SU-DHL-6 (cell line): ENCODE data around the gene LY9.

Experiments used
- EZH2phosphoT487 ChIP-seq: fragments of 200-600 bp; sonication (generic), shearing (Covaris generic); conservative IDR thresholded peaks from 2 replicates; pipeline ENCODE4 v1.6.1; 2018; ENCODE audit warnings: mild to moderate bottlenecking, antibody characterized with exemption, low read length, moderate library complexity, mixed read lengths
- TF ChIP-seq, protein P1 (sequence below): fragments of 200-600 bp; sonication (generic); IDR thresholded peaks from one replicate; pipeline ENCODE4 v1.5.1; 2017; ENCODE audit warnings: antibody characterized with exemption, mild to moderate bottlenecking, low read length, moderate library complexity; ENCODE audit not compliant: insufficient read depth, poor library complexity, severe bottlenecking

DNA sequence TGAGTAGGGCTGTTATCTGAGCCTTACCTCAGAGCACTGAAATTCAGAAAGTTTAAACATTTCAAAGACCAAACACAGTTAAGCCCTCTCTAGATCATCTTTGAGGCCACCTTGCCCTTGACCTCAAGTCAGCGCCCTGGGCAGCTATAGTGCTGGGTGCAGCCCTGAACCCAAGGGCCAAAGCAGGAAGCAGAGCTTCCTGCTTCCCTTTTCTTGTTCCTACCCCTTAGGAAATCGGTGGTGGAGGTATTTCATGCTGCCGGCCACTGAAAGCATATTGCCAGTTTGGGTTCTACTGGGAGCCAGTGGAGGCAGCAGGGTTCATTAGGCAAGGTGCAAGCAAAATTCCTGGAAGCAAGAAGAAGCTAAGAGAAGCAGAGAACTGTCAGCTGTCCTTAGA is 40.6 kb downstream of the LY9 start:
- TF ChIP-seq, protein P1, sequence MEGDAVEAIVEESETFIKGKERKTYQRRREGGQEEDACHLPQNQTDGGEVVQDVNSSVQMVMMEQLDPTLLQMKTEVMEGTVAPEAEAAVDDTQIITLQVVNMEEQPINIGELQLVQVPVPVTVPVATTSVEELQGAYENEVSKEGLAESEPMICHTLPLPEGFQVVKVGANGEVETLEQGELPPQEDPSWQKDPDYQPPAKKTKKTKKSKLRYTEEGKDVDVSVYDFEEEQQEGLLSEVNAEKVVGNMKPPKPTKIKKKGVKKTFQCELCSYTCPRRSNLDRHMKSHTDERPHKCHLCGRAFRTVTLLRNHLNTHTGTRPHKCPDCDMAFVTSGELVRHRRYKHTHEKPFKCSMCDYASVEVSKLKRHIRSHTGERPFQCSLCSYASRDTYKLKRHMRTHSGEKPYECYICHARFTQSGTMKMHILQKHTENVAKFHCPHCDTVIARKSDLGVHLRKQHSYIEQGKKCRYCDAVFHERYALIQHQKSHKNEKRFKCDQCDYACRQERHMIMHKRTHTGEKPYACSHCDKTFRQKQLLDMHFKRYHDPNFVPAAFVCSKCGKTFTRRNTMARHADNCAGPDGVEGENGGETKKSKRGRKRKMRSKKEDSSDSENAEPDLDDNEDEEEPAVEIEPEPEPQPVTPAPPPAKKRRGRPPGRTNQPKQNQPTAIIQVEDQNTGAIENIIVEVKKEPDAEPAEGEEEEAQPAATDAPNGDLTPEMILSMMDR = no peak
- TF ChIP-seq EZH2phosphoT487 = no peak
